ENCODE measurements around the gene PIH1D2. TPM values are rescaled to one million over a fixed set of nuclear protein-coding genes. Genes with fewer than 3 reads are reported as not detected.

Gene PIH1D2
- total and polyA plus RNA-seq, 9 of the 15 experiments (the other 6 are each of a cell fraction or from before 2014, with no cell fraction given), result 1.5 to 5.4 (median 3.0) TPM

DNA sequence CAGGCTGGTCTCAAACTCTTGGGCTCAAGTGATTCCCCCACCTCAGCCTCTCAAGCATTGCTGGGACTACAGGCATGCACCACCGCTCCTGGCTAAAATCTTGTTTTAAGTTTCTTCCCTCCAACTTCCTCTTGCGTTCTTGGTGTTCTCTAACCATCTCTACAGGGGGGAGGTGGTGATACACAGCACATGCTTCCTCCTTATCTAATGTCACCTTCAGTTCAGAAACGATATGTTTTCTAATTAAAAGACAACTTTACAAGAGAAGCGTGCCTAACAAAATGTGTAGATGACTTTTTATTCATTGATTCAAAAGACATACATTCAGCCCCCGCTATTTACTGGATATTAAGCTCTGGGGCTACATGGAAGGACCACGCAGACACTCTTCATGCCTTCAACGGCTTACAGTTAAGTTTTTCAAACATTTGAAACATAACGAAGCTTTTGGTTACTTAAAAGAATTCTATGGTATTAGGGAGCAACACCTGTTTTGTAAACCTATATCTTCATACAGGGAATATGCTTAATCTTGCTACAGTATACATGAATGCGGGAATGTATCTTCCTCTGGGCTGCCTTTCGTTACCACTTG lies 49.5 kb downstream of the PIH1D2 start (continued):
- TF ChIP-seq CSDE1 (IDR thresholded peaks at IDR 0.05), result peak in 1 of 2 experiments; percentile 53; a peak in 1 of 4 replicates
- no peak for TF ChIP-seq ZNF133 (CRISPR knock-in tag; IDR thresholded peaks at IDR 0.05)
- TF ChIP-seq MYBL2 (IDR thresholded peaks at IDR 0.05; ENCODE audit: low read depth), result peak; percentile 86
- no peak for TF ChIP-seq MYBL2 (CRISPR knock-in tag; IDR thresholded peaks at IDR 0.05; ENCODE audit: borderline replicate concordance)
- TF ChIP-seq, protein P1, sequence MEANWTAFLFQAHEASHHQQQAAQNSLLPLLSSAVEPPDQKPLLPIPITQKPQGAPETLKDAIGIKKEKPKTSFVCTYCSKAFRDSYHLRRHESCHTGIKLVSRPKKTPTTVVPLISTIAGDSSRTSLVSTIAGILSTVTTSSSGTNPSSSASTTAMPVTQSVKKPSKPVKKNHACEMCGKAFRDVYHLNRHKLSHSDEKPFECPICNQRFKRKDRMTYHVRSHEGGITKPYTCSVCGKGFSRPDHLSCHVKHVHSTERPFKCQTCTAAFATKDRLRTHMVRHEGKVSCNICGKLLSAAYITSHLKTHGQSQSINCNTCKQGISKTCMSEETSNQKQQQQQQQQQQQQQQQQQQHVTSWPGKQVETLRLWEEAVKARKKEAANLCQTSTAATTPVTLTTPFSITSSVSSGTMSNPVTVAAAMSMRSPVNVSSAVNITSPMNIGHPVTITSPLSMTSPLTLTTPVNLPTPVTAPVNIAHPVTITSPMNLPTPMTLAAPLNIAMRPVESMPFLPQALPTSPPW (CRISPR knock-in tag; IDR thresholded peaks at IDR 0.05), result peak; percentile 22; the same call in 1 of the 2 replicates
- TF ChIP-seq, protein P2, sequence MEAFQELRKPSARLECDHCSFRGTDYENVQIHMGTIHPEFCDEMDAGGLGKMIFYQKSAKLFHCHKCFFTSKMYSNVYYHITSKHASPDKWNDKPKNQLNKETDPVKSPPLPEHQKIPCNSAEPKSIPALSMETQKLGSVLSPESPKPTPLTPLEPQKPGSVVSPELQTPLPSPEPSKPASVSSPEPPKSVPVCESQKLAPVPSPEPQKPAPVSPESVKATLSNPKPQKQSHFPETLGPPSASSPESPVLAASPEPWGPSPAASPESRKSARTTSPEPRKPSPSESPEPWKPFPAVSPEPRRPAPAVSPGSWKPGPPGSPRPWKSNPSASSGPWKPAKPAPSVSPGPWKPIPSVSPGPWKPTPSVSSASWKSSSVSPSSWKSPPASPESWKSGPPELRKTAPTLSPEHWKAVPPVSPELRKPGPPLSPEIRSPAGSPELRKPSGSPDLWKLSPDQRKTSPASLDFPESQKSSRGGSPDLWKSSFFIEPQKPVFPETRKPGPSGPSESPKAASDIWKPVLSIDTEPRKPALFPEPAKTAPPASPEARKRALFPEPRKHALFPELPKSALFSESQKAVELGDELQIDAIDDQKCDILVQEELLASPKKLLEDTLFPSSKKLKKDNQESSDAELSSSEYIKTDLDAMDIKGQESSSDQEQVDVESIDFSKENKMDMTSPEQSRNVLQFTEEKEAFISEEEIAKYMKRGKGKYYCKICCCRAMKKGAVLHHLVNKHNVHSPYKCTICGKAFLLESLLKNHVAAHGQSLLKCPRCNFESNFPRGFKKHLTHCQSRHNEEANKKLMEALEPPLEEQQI (IDR thresholded peaks at IDR 0.05), result 0 out of 2 replicates have a peak, but pooled peaks have one; percentile 44
- TF ChIP-seq, protein P3, sequence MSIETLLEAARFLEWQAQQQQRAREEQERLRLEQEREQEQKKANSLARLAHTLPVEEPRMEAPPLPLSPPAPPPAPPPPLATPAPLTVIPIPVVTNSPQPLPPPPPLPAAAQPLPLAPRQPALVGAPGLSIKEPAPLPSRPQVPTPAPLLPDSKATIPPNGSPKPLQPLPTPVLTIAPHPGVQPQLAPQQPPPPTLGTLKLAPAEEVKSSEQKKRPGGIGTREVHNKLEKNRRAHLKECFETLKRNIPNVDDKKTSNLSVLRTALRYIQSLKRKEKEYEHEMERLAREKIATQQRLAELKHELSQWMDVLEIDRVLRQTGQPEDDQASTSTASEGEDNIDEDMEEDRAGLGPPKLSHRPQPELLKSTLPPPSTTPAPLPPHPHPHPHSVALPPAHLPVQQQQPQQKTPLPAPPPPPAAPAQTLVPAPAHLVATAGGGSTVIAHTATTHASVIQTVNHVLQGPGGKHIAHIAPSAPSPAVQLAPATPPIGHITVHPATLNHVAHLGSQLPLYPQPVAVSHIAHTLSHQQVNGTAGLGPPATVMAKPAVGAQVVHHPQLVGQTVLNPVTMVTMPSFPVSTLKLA (conservative IDR thresholded peaks at IDR 0.05), result peak; percentile 17 to 53; a peak in 2 of 4 replicates
- TF ChIP-seq JUND (IDR thresholded peaks at IDR 0.05; ENCODE audit: borderline replicate concordance, low read depth, low read length), result 0 out of 2 replicates have a peak, but pooled peaks have one; percentile 31
- no peak for TF ChIP-seq JUND (tag; IDR thresholded peaks at IDR 0.05; ENCODE audit: borderline replicate concordance, low read depth, low read length)
- peak in 1 of 2 experiments; percentile 31; a peak in 1 of 4 replicates for TF ChIP-seq SRF (CRISPR knock-in tag; IDR thresholded peaks at IDR 0.05)
- 0 out of 4 replicates have a peak, but pooled peaks of 1 of the 2 experiments have one; percentile 11 for TF ChIP-seq KDM1A (IDR thresholded peaks at IDR 0.05)
- TF ChIP-seq ZNF274 (IDR thresholded peaks at IDR 0.05; ENCODE audit: borderline replicate concordance, low read depth, low read length), result no peak
- TF ChIP-seq GATAD2B (IDR thresholded peaks at IDR 0.05; ENCODE audit: borderline replicate concordance), result peak; percentile 50; the same call in 1 of the 2 replicates
- peak; percentile 9; the same call in 1 of the 2 replicates for TF ChIP-seq ZNF75A (CRISPR knock-in tag; IDR thresholded peaks at IDR 0.05)
- peak; percentile 59 for TF ChIP-seq TEAD4 (IDR thresholded peaks at IDR 0.05; ENCODE audit: low read length)
- no peak for TF ChIP-seq TEAD4 (CRISPR knock-in tag; IDR thresholded peaks at IDR 0.05; ENCODE audit: borderline replicate concordance)
- no peak for TF ChIP-seq FOXA1 (IDR thresholded peaks at IDR 0.05; ENCODE audit: borderline replicate concordance)
- TF ChIP-seq, protein P4, sequence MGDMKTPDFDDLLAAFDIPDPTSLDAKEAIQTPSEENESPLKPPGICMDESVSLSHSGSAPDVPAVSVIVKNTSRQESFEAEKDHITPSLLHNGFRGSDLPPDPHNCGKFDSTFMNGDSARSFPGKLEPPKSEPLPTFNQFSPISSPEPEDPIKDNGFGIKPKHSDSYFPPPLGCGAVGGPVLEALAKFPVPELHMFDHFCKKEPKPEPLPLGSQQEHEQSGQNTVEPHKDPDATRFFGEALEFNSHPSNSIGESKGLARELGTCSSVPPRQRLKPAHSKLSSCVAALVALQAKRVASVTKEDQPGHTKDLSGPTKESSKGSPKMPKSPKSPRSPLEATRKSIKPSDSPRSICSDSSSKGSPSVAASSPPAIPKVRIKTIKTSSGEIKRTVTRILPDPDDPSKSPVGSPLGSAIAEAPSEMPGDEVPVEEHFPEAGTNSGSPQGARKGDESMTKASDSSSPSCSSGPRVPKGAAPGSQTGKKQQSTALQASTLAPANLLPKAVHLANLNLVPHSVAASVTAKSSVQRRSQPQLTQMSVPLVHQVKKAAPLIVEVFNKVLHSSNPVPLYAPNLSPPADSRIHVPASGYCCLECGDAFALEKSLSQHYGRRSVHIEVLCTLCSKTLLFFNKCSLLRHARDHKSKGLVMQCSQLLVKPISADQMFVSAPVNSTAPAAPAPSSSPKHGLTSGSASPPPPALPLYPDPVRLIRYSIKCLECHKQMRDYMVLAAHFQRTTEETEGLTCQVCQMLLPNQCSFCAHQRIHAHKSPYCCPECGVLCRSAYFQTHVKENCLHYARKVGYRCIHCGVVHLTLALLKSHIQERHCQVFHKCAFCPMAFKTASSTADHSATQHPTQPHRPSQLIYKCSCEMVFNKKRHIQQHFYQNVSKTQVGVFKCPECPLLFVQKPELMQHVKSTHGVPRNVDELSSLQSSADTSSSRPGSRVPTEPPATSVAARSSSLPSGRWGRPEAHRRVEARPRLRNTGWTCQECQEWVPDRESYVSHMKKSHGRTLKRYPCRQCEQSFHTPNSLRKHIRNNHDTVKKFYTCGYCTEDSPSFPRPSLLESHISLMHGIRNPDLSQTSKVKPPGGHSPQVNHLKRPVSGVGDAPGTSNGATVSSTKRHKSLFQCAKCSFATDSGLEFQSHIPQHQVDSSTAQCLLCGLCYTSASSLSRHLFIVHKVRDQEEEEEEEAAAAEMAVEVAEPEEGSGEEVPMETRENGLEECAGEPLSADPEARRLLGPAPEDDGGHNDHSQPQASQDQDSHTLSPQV (IDR thresholded peaks at IDR 0.05), result peak; percentile 75
